HEK293 (cell line): ENCODE measurements around the gene DNAJB7.

Source experiments
- CTCF ChIP-seq: fragments of 450-650 bp; formaldehyde crosslinking; IDR thresholded peaks from 2 replicates; pipeline ENCODE4 v1.5.1; 2016; ENCODE audit warnings: missing biosample characterization, missing genetic modification characterization
- KLF16 ChIP-seq: fragments of 450-650 bp; formaldehyde crosslinking; IDR thresholded peaks from 2 replicates; pipeline ENCODE4 v1.5.1; 2017; ENCODE audit warnings: missing biosample characterization, missing genetic modification characterization
- ZNF121 ChIP-seq: fragments of 450-650 bp; formaldehyde crosslinking; IDR thresholded peaks from 2 replicates; pipeline ENCODE4 v1.5.1; 2016; ENCODE audit warnings: missing biosample characterization, missing genetic modification characterization
- ZNF391 ChIP-seq: fragments of 450-650 bp; formaldehyde crosslinking; IDR thresholded peaks from 2 replicates; pipeline ENCODE4 v1.5.1; 2016; ENCODE audit warnings: low read depth, missing biosample characterization, missing genetic modification characterization, borderline replicate concordance
- ZNF501 ChIP-seq: fragments of 450-650 bp; formaldehyde crosslinking; IDR thresholded peaks from 2 replicates; pipeline ENCODE4 v1.5.1; 2016; ENCODE audit warnings: missing biosample characterization, missing genetic modification characterization
- ZNF529 ChIP-seq: fragments of 450-650 bp; formaldehyde crosslinking; IDR thresholded peaks from 2 replicates; pipeline ENCODE4 v1.5.1; 2017; ENCODE audit warnings: missing genetic modification characterization, missing biosample characterization; ENCODE audit not compliant: insufficient replicate concordance
- ZNF768 ChIP-seq: fragments of 450-650 bp; formaldehyde crosslinking; IDR thresholded peaks from 2 replicates; pipeline ENCODE4 v1.5.1; 2018; ENCODE audit warnings: missing biosample characterization, mild to moderate bottlenecking, missing genetic modification characterization
- TF ChIP-seq, protein P1 (sequence below): fragments of 450-650 bp; IDR thresholded peaks from 2 replicates; pipeline ENCODE4 v1.5.1; 2018; ENCODE audit warnings: missing biosample characterization, missing genetic modification characterization

- TF ChIP-seq CTCF (no peak), ZNF529 (tag by site-specific recombination) (no peak), ZNF121 (no peak), ZNF501 (tag by site-specific recombination) (no peak), KLF16 (tag by site-specific recombination) (no peak), ZNF391 (tag by site-specific recombination) (no peak), ZNF768 (no peak)
- TF ChIP-seq, protein P1, sequence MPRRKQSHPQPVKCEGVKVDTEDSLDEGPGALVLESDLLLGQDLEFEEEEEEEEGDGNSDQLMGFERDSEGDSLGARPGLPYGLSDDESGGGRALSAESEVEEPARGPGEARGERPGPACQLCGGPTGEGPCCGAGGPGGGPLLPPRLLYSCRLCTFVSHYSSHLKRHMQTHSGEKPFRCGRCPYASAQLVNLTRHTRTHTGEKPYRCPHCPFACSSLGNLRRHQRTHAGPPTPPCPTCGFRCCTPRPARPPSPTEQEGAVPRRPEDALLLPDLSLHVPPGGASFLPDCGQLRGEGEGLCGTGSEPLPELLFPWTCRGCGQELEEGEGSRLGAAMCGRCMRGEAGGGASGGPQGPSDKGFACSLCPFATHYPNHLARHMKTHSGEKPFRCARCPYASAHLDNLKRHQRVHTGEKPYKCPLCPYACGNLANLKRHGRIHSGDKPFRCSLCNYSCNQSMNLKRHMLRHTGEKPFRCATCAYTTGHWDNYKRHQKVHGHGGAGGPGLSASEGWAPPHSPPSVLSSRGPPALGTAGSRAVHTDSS = no peak
Observed at GRCh38 chr22:40862013-40862412, at the start of gene DNAJB7.
